ENCODE measurements around the gene RITA1. TPM values are rescaled to one million over a fixed set of nuclear protein-coding genes. Genes with fewer than 3 reads are reported as not detected.

RITA1 gene
- total RNA-seq, 1 donor from 2014 or later, result 26.6 TPM

- DNase-seq (ENCODE audit: low read depth), result no peak
- no peak overlapping the region for H3K4me3 ChIP-seq (ENCODE audit: low read depth, low read length)
- TF ChIP-seq CTCF (conservative IDR thresholded peaks at IDR 0.05; ENCODE audit: low read depth, low read length), result no peak
Observed at GRCh38 chr12:113197518-113198077, 12.1 kb downstream of the RITA1 start.

GRCh38 chr12:113198296-113198695, 12.8 kb downstream of the RITA1 start:
- TF ChIP-seq CTCF (conservative IDR thresholded peaks at IDR 0.05; ENCODE audit: low read depth, low read length), result no peak
- no peak for DNase-seq (ENCODE audit: low read depth)
- H3K4me3 ChIP-seq (ENCODE audit: low read depth, low read length), result no peak overlapping the region

GRCh38 chr12:113200021-113200797, 14.7 kb downstream of the RITA1 start:
- no peak for TF ChIP-seq CTCF (conservative IDR thresholded peaks at IDR 0.05; ENCODE audit: low read depth, low read length)

GRCh38 chr12:113201187-113202177, 16.0 kb downstream of the RITA1 start:
- no peak for TF ChIP-seq CTCF (conservative IDR thresholded peaks at IDR 0.05; ENCODE audit: low read depth, low read length)
- no peak overlapping the region for H3K4me3 ChIP-seq (ENCODE audit: low read depth, low read length)
- no peak for DNase-seq (ENCODE audit: low read depth)

More at GRCh38 chr12:113200021-113200797, 14.7 kb downstream of the RITA1 start:
- no peak overlapping the region for H3K4me3 ChIP-seq (ENCODE audit: low read depth, low read length)
- no peak for DNase-seq (ENCODE audit: low read depth)

- no peak for TF ChIP-seq CTCF (conservative IDR thresholded peaks at IDR 0.05; ENCODE audit: low read depth, low read length)
- DNase-seq (ENCODE audit: low read depth), result no peak
- H3K4me3 ChIP-seq (ENCODE audit: low read depth, low read length), result no peak overlapping the region
Observed at GRCh38 chr12:113202300-113203075, 17.0 kb downstream of the RITA1 start.

All from epithelial cell of proximal tubule (primary cell).